Activated CD8-positive, alpha-beta memory T cell treated with anti-CD3 and anti-CD28 coated beads for 24 hours (primary cell): ENCODE data around the gene MEX3B.
"Not testable (repeated sequence)": the region's sequence is repeated elsewhere in the genome, so short reads cannot be mapped to it uniquely, and the experiment has no call there.

ENCODE experiments used
- DNase-seq: peaks from one replicate; pipeline ENCODE4 v3.0.0-alpha.2; 2020

Gene MEX3B

DNA sequence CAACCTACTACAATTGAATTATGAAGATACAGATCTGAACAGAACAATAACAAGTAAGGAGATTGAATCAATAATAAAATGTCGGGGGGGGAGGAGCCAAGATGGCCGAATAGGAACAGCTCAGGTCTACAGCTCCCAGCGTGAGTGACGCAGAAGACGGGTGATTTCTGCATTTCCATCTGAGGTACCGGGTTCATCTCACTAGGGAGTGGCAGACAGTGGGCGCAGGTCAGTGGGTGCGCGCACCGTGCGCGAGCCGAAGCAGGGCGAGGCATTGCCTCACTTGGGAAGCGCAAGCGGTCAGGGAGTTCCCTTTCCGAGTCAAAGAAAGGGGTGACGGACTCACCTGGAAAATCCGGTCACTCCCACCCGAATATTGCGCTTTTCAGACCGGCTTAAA, 50.7 kb downstream of the MEX3B start:
- not testable (repeated sequence) for DNase-seq

GRCh38 chr15:81992523-81992922, 53.3 kb downstream of the MEX3B start:
- DNase-seq, result no peak
